ENCODE results near the gene NCBP2.
A peak's percentile ranks its signal among the peaks of the same experiment; 100 is the strongest.

The NCBP2 gene

GRCh38 chr3:196942226-196942914 lies at the start of gene NCBP2:
TSS of gene NCBP2 (minus strand) at chr3:196942528. CDS start at chr3:196942503, 25 bp downstream.
- DNase-seq (ENCODE audit: low read depth): peak; percentile 97

- no peak for DNase-seq (ENCODE audit: low read depth)
Measured at GRCh38 chr3:196991581-196992460, 49.5 kb upstream of the NCBP2 start.

- no peak for DNase-seq (ENCODE audit: low read depth)
Measured at GRCh38 chr3:196990601-196991007, 48.3 kb upstream of the NCBP2 start.

GRCh38 chr3:196989721-196990262 lies 47.5 kb upstream of the NCBP2 start:
- no peak for DNase-seq (ENCODE audit: low read depth)

- no peak for DNase-seq (ENCODE audit: low read depth)
Measured at GRCh38 chr3:196988241-196989029, 46.1 kb upstream of the NCBP2 start.

GRCh38 chr3:196987022-196987421 lies 44.7 kb upstream of the NCBP2 start:
- DNase-seq (ENCODE audit: low read depth): no peak

- no peak for DNase-seq (ENCODE audit: low read depth)
Measured at GRCh38 chr3:196985954-196986885, 43.9 kb upstream of the NCBP2 start.

GRCh38 chr3:196985298-196985697 lies 43.0 kb upstream of the NCBP2 start:
- DNase-seq (ENCODE audit: low read depth): no peak

GRCh38 chr3:196983186-196983585 lies 40.9 kb upstream of the NCBP2 start:
- DNase-seq (ENCODE audit: low read depth): no peak

- no peak for DNase-seq (ENCODE audit: low read depth)
Measured at GRCh38 chr3:196981657-196982056, 39.3 kb upstream of the NCBP2 start.

- DNase-seq (ENCODE audit: low read depth): peak; percentile 98
Measured at GRCh38 chr3:196979545-196979944, 37.2 kb upstream of the NCBP2 start.

- no peak for DNase-seq (ENCODE audit: low read depth)
Measured at GRCh38 chr3:196976941-196977340, 34.6 kb upstream of the NCBP2 start.

GRCh38 chr3:196975349-196975748 lies 33.0 kb upstream of the NCBP2 start:
- DNase-seq (ENCODE audit: low read depth): no peak

GRCh38 chr3:196974661-196975060 lies 32.3 kb upstream of the NCBP2 start:
- DNase-seq (ENCODE audit: low read depth): no peak

- DNase-seq (ENCODE audit: low read depth): peak; percentile 40
Measured at GRCh38 chr3:196971094-196971698, 28.9 kb upstream of the NCBP2 start.

GRCh38 chr3:196970547-196971093 lies 28.3 kb upstream of the NCBP2 start:
- DNase-seq (ENCODE audit: low read depth): no peak

GRCh38 chr3:196969660-196970546 lies 27.6 kb upstream of the NCBP2 start:
- no peak for DNase-seq (ENCODE audit: low read depth)

- DNase-seq (ENCODE audit: low read depth): no peak
Measured at GRCh38 chr3:196969134-196969659, 26.9 kb upstream of the NCBP2 start.

Data from amniotic epithelial cell (primary cell).